MCF 10A (cell line): ENCODE measurements around the gene FIG4. TPM values are rescaled to one million over a fixed set of nuclear protein-coding genes. Genes with fewer than 3 reads are reported as not detected.

ENCODE experiments used
- BruUV-seq: library from RNA; stranded (reverse); fragments of 400-500 nt; replicated peaks from 2 replicates; lab custom pipeline; 2021; lab: Mats Ljungman, UMichigan
- CTCF ChIA-PET: fragments of 300-600 bp; sonication (Branson Sonifier 250); formaldehyde crosslinking; extraction: SDS; loops from one replicate; lab custom pipeline; 2021; ENCODE audit warnings: antibody characterized with exemption, inconsistent platforms; lab: Yijun Ruan, JAX
- POLR2A ChIA-PET: fragments of 300-600, 350-650 bp; sonication (Branson Sonifier 250); formaldehyde crosslinking; extraction: SDS; loops from one replicate; lab custom pipeline; 2020; ENCODE audit warnings: antibody characterized with exemption, inconsistent platforms; lab: Yijun Ruan, JAX
- DNase-seq: peaks from one replicate; pipeline ENCODE4 v3.0.0-alpha.2; 2018; ENCODE audit not compliant: unreplicated experiment
- H3K27ac Mint-ChIP-seq: one replicate; pipeline ENCODE4 v1.8.0; 2022; ENCODE audit warnings: mild to moderate bottlenecking, low read depth, mixed read lengths; ENCODE audit not compliant: unreplicated experiment
- H3K27me3 Mint-ChIP-seq: one replicate; pipeline ENCODE4 v1.8.0; 2022; ENCODE audit warnings: mixed read lengths; ENCODE audit not compliant: insufficient read depth, unreplicated experiment
- H3K36me3 Mint-ChIP-seq: one replicate; pipeline ENCODE4 v1.8.0; 2022; ENCODE audit warnings: mild to moderate bottlenecking, moderate library complexity, mixed read lengths; ENCODE audit not compliant: insufficient read depth, unreplicated experiment
- H3K4me1 Mint-ChIP-seq: one replicate; pipeline ENCODE4 v1.8.0; 2022; ENCODE audit warnings: mixed read lengths; ENCODE audit not compliant: insufficient read depth, unreplicated experiment
- H3K4me3 Mint-ChIP-seq: one replicate; pipeline ENCODE4 v1.8.0; 2022; ENCODE audit warnings: mild to moderate bottlenecking, moderate library complexity, mixed read lengths; ENCODE audit not compliant: unreplicated experiment
- H3K9me3 Mint-ChIP-seq: one replicate; pipeline ENCODE4 v1.8.0; 2022; ENCODE audit warnings: mixed read lengths; ENCODE audit not compliant: unreplicated experiment
- CTCF ChIP-seq: fragments of 200-600 bp; IDR thresholded peaks from one replicate; pipeline ENCODE4 v1.8.0; 2022; ENCODE audit warnings: antibody characterized with exemption, mild to moderate bottlenecking; ENCODE audit not compliant: unreplicated experiment
- intact Hi-C: fragments of 100-400 bp; cut with micrococcal nuclease; formaldehyde crosslinking; loops from 2 replicates; pipeline ENCODE4 v1.14.1; 2022
- total RNA-seq: library from RNA; stranded (reverse); gene quantifications from 2 replicates; pipeline ENCODE4 v1.2.3, GENCODE V29; 2022

FIG4 gene
- total RNA-seq, 1 experiment from 2014 or later = 7.9 TPM

- Mint-ChIP-seq H3K36me3 (no peaks in the 10 kb centered on the region), H3K9me3 (no peaks in the 10 kb centered on the region)
These were observed 150.8 kb downstream of the FIG4 start for GRCh38 chr6:109841869-109842268.

GRCh38 chr6:109852713-109853112 lies 161.6 kb downstream of the FIG4 start:
- CTCF ChIA-PET = no interaction called here
- no peaks in the 10 kb centered on the region for H3K36me3 Mint-ChIP-seq
- POLR2A ChIA-PET = no interaction called here
- no peaks in the 10 kb centered on the region for H3K4me1 Mint-ChIP-seq
- H3K27me3 Mint-ChIP-seq = no peaks in the 10 kb centered on the region
- no TSS peak for BruUV-seq
- DNase-seq = no peak
- no peak overlapping the region for H3K4me3 Mint-ChIP-seq
- no peaks in the 10 kb centered on the region for H3K9me3 Mint-ChIP-seq
- no peak overlapping the region for H3K27ac Mint-ChIP-seq
- no peak for TF ChIP-seq CTCF
- intact Hi-C loops = no loop called here

More at GRCh38 chr6:109841869-109842268, 150.8 kb downstream of the FIG4 start:
- Mint-ChIP-seq H3K27me3 (no peaks in the 10 kb centered on the region), H3K27ac (no peak overlapping the region), H3K4me1 (no peaks in the 10 kb centered on the region), H3K4me3 (no peak overlapping the region)
- ChIA-PET POLR2A (no interaction called here), CTCF (interaction anchor here (0.6 kb wide), 1 partner anchor 1164 kb away, joined by 3 read pairs; no protein-coding TSS in a partner anchor)
- no peak for DNase-seq
- BruUV-seq = no TSS peak
- no peak for TF ChIP-seq CTCF
- intact Hi-C loops = no loop called here

- H3K27ac Mint-ChIP-seq = no peak overlapping the region
- no TSS peak for BruUV-seq
These were observed 162.3 kb downstream of the FIG4 start for GRCh38 chr6:109853426-109853825.

GRCh38 chr6:109853951-109854350 lies 162.9 kb downstream of the FIG4 start:
- BruUV-seq = no TSS peak
- no peaks in the 10 kb centered on the region for H3K9me3 Mint-ChIP-seq
- TF ChIP-seq CTCF = no peak
- no peak for DNase-seq
- H3K4me1 Mint-ChIP-seq = no peaks in the 10 kb centered on the region
- no peak overlapping the region for H3K27ac Mint-ChIP-seq
- H3K27me3 Mint-ChIP-seq = no peaks in the 10 kb centered on the region
- intact Hi-C loops = no loop called here
- POLR2A ChIA-PET = no interaction called here
- no peak overlapping the region for H3K4me3 Mint-ChIP-seq
- CTCF ChIA-PET = no interaction called here
- H3K36me3 Mint-ChIP-seq = no peaks in the 10 kb centered on the region

More at GRCh38 chr6:109853426-109853825, 162.3 kb downstream of the FIG4 start:
- no peak overlapping the region for H3K4me3 Mint-ChIP-seq
- DNase-seq = no peak
- H3K4me1 Mint-ChIP-seq = no peaks in the 10 kb centered on the region
- ChIA-PET CTCF (no interaction called here), POLR2A (no interaction called here)
- no peaks in the 10 kb centered on the region for H3K36me3 Mint-ChIP-seq
- no peak for TF ChIP-seq CTCF
- no peaks in the 10 kb centered on the region for H3K27me3 Mint-ChIP-seq
- no peaks in the 10 kb centered on the region for H3K9me3 Mint-ChIP-seq
- intact Hi-C loops = no loop called here
